K562 (cell line): ENCODE data around the gene MRPL52. TPM values are rescaled to one million over a fixed set of nuclear protein-coding genes. Genes with fewer than 3 reads are reported as not detected.

Experiments used
- ATAC-seq: fragments of 200-7000 bp; cut with Tn5 transposase; 3 replicates; pipeline ENCODE4 v1.9.1; 2020; ENCODE audit warnings: moderate library complexity
- BruUV-seq: library from RNA; stranded (reverse); fragments of 400-500 nt; replicated peaks from 2 replicates; lab custom pipeline; 2021; lab: Mats Ljungman, UMichigan
- CTCF ChIA-PET: fragments of 300-600 bp; formaldehyde crosslinking; extraction: SDS; loops from one replicate; lab custom pipeline; 2021; ENCODE audit warnings: low intra/inter-chr PET ratio; lab: Yijun Ruan, JAX
- POLR2A ChIA-PET: fragments of 300-600, 350-650 bp; sonication (Branson Sonifier 250); formaldehyde crosslinking; extraction: SDS; loops from one replicate; lab custom pipeline; 2021; ENCODE audit warnings: antibody characterized with exemption, inconsistent platforms; lab: Yijun Ruan, JAX
- DNase-seq, 4 experiments: peaks; one replicate each; pipeline versions ENCODE4 v3.0.0 to v3.0.0-alpha.2; 2011 to 2018; ENCODE audit warnings: low spot score in 3 of 4, mixed read lengths in 3 of 4; ENCODE audit errors: extremely low read depth in 1 of 4
- FAIRE-seq: peaks from 2 replicates; lab custom pipeline; 2011; peaks lifted over from hg19 to GRCh38; lab: Jason Lieb, UNC
- H2AFZ ChIP-seq: 2 replicates; pipeline ENCODE4 v1.6.0; 2011; ENCODE audit warnings: low read depth, low read length, control low read depth, inconsistent platforms
- H3K27ac ChIP-seq: fragments of 200-600 bp; 3 replicates; pipeline ENCODE4 v1.8.0; 2011; ENCODE audit warnings: low read depth, mild to moderate bottlenecking, control low read depth, inconsistent platforms, low read length, moderate library complexity, mixed read lengths; ENCODE audit errors: extremely low read depth
- H3K27me3 ChIP-seq, 2 experiments: fragments of 300-600 bp in 1 of 2; 2 replicates in 1 of 2; 3 replicates in 1 of 2; pipeline versions ENCODE4 v1.6.0 to v1.8.0; 2011; ENCODE audit warnings: inconsistent platforms in 2 of 2, low read length in 2 of 2, mild to moderate bottlenecking in 1 of 2, mixed read lengths in 1 of 2, moderate library complexity in 1 of 2; ENCODE audit not compliant: control insufficient read depth in 2 of 2, insufficient read depth in 2 of 2
- H3K36me3 ChIP-seq: fragments of 300-600 bp; 3 replicates; pipeline ENCODE4 v1.8.0; 2011; ENCODE audit warnings: mild to moderate bottlenecking, low read length, inconsistent platforms; ENCODE audit not compliant: control insufficient read depth, insufficient read depth
- H3K4me1 ChIP-seq, 2 experiments: fragments of 200-600 bp in 1 of 2; replicated peaks in 1 of 2; 2 replicates in 1 of 2; 3 replicates in 1 of 2; pipeline versions ENCODE4 v1.5.1 to v1.8.0; 2011; ENCODE audit warnings: inconsistent platforms in 2 of 2, low read length in 2 of 2, mild to moderate bottlenecking in 1 of 2, mixed read lengths in 1 of 2, moderate library complexity in 1 of 2; ENCODE audit not compliant: control insufficient read depth in 2 of 2, insufficient read depth in 2 of 2
- H3K4me2 ChIP-seq: 2 replicates; pipeline ENCODE4 v1.6.1; 2011; ENCODE audit warnings: low read length, control low read depth, inconsistent platforms, mixed read lengths; ENCODE audit not compliant: insufficient read depth
- H3K4me3 ChIP-seq: fragments of 200-600 bp; sonication (generic), shearing (Covaris generic); 2 replicates; pipeline ENCODE4 v1.5.1; 2016; ENCODE audit warnings: control low read depth, inconsistent platforms
- H3K79me2 ChIP-seq: fragments of 200-600 bp; 3 replicates; pipeline ENCODE4 v1.8.0; 2011; ENCODE audit warnings: low read length, inconsistent platforms; ENCODE audit not compliant: control insufficient read depth, insufficient read depth
- H3K9ac ChIP-seq, 2 experiments: 2 replicates each; pipeline versions ENCODE4 v1.6.0 to v1.6.1; 2011; ENCODE audit warnings: low read depth in 2 of 2, low read length in 2 of 2, control low read depth in 1 of 2, inconsistent platforms in 1 of 2, mild to moderate bottlenecking in 1 of 2, mixed read lengths in 1 of 2; ENCODE audit not compliant: insufficient read depth in 1 of 2
- H3K9me1 ChIP-seq: one replicate; pipeline ENCODE4 v1.6.0; 2011; ENCODE audit warnings: inconsistent platforms, mild to moderate bottlenecking, low read length, moderate library complexity; ENCODE audit not compliant: control insufficient read depth, insufficient read depth
- H3K9me3 ChIP-seq: replicated peaks from 2 replicates; pipeline ENCODE4 v1.5.1; 2011; ENCODE audit warnings: low read depth, low read length, inconsistent platforms; ENCODE audit not compliant: control insufficient read depth, insufficient read depth
- H4K20me1 ChIP-seq: replicated peaks from 2 replicates; pipeline ENCODE4 v1.6.1; 2011; ENCODE audit warnings: low read length, inconsistent platforms, mixed read lengths; ENCODE audit not compliant: control insufficient read depth, insufficient read depth
- NEUROD1 ChIP-seq: fragments of 150-350 bp; IDR thresholded peaks from 2 replicates; pipeline ENCODE4 v1.6.1; 2014; ENCODE audit warnings: borderline replicate concordance, low read length, low read depth; ENCODE audit not compliant: partially characterized antibody
- RBM39 ChIP-seq: fragments of 200-400 bp; formaldehyde crosslinking; optimal IDR thresholded peaks from 2 replicates; pipeline ENCODE3; 2018; ENCODE audit warnings: low read depth, low read length
- ZNF384 ChIP-seq: IDR thresholded peaks from 2 replicates; pipeline ENCODE4 v1.6.1; 2012; ENCODE audit warnings: low read depth, low read length, improper control_type of control experiment
- WGBS: fragments of 100-300 bp; shearing (Covaris generic); methylation state at CpG from one replicate; pipeline ENCODE4 v1.1.6; 2016; ENCODE audit warnings: low coverage, mixed read lengths; ENCODE audit not compliant: insufficient coverage; ENCODE audit errors: missing lambda C conversion rate; 5-methylcytosine and 5-hydroxymethylcytosine counted together
- in situ Hi-C: fragments of 300-500 bp; cut with MboI; formaldehyde crosslinking; loops from 4 replicates; pipeline ENCODE4 v1.15.0; 2018; ENCODE audit warnings: inconsistent platforms, mixed read lengths
- intact Hi-C: fragments of 100-400 bp; cut with micrococcal nuclease; formaldehyde crosslinking; loops from 2 replicates; pipeline ENCODE4 v1.14.2; 2022
- polyA plus RNA-seq, 8 experiments: library from polyadenylated mRNA; depleted of rRNA in 4 of 8; stranded (reverse) in 5 of 8; unstranded in 3 of 8; fragments of >200 nt; fragmentation: Nextera tagmentation in 2 of 8; fragmentation: Illumina TruSeq in 1 of 8; extraction: Ambion mirVana in 2 of 8; extraction: Trizol in 1 of 8; gene quantifications; 2 replicates each; pipeline versions ENCODE4 v1.2.1 to v1.2.3, GENCODE V29; 2011 to 2014; ENCODE audit warnings: inconsistent platforms in 1 of 8, missing spikeins in 1 of 8
- total RNA-seq, 7 experiments: library from RNA; depleted of rRNA in 6 of 7; stranded (reverse); fragments of >200 nt in 6 of 7; fragmentation: Illumina TruSeq in 2 of 7; extraction: Trizol in 2 of 7; gene quantifications; 2 replicates each; pipeline versions ENCODE4 v1.2.1 to v1.2.3, GENCODE V29; 2011 to 2021; ENCODE audit warnings: low replicate concordance in 1 of 7
- TF ChIP-seq, protein P1 (sequence below): sonication (generic); formaldehyde crosslinking; IDR thresholded peaks from 2 replicates; pipeline ENCODE4 v1.8.1; 2023; ENCODE audit warnings: mild to moderate bottlenecking, missing genetic modification reagents

Gene MRPL52
- total and polyA plus RNA-seq, 9 of the 15 experiments (the other 6 are each of a cell fraction or from before 2014, with no cell fraction given): 56.5 to 213 (median 168) TPM

- no peaks in the 10 kb centered on the region for H4K20me1 ChIP-seq
- in situ Hi-C loops (loop anchor here (10.0 kb wide), 2 partner anchors 195 to 285 kb away; no protein-coding TSS in a partner anchor), intact Hi-C loops (no loop called here)
- no peaks in the 10 kb centered on the region for H3K79me2 ChIP-seq
- H3K9me1 ChIP-seq: no peaks in the 10 kb centered on the region
- TF ChIP-seq NEUROD1 (no peak), RBM39 (no peak), ZNF384 (no peak)
- TF ChIP-seq, protein P1, sequence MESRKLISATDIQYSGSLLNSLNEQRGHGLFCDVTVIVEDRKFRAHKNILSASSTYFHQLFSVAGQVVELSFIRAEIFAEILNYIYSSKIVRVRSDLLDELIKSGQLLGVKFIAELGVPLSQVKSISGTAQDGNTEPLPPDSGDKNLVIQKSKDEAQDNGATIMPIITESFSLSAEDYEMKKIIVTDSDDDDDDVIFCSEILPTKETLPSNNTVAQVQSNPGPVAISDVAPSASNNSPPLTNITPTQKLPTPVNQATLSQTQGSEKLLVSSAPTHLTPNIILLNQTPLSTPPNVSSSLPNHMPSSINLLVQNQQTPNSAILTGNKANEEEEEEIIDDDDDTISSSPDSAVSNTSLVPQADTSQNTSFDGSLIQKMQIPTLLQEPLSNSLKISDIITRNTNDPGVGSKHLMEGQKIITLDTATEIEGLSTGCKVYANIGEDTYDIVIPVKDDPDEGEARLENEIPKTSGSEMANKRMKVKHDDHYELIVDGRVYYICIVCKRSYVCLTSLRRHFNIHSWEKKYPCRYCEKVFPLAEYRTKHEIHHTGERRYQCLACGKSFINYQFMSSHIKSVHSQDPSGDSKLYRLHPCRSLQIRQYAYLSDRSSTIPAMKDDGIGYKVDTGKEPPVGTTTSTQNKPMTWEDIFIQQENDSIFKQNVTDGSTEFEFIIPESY (CRISPR knock-in tag): 0 out of 2 replicates have a peak, but pooled peaks have one; percentile 30
- no peak for FAIRE-seq
- POLR2A ChIA-PET: interaction anchor here (0.6 to 1.9 kb wide), 5 partner anchors 9 to 357 kb away, joined by 3 to 4 read pairs (median 3); partner anchors contain the start of gene OXA1L
- 58% methylated on average over 14 of the region's 19 CpGs for WGBS
- no peak for ATAC-seq
- no TSS peak for BruUV-seq
- CTCF ChIA-PET: interaction anchor here (1.0 kb wide), 1 partner anchor 26 kb away, joined by 4 read pairs; no protein-coding TSS in a partner anchor
- 0 out of 2 replicates have a peak overlapping the region, but pooled peaks have one; percentile 6 for H2AFZ ChIP-seq
- H3K9ac ChIP-seq: peak overlapping the region in 1 of 2 experiments; percentile 67; a peak in 2 of 4 replicates
- H3K36me3 ChIP-seq: no peaks in the 10 kb centered on the region
- DNase-seq: no peak
- no peaks in the 10 kb centered on the region for H3K9me3 ChIP-seq
- H3K4me3 ChIP-seq: no peak overlapping the region
- H3K27ac ChIP-seq: no peak overlapping the region
- H3K27me3 ChIP-seq: no peaks in the 10 kb centered on the region
- H3K4me1 ChIP-seq: peaks cover 5 to 34% of the 10 kb centered on the region in 2 experiments; a peak in 3 of 5 replicates
- H3K4me2 ChIP-seq: no peak overlapping the region
These were observed 19.6 kb downstream of the MRPL52 start for GRCh38 chr14:22849212-22849819.
